DND-41 (cell line): ENCODE measurements around the gene MEGF6.

Experiments used
- ATAC-seq: fragments of 200-7000 bp; cut with Tn5 transposase; 3 replicates; pipeline ENCODE4 v1.9.1; 2021; ENCODE audit warnings: low read depth; ENCODE audit not compliant: insufficient read depth
- DNase-seq: peaks from one replicate; pipeline ENCODE4 v3.0.0-alpha.2; 2020
- H2AFZ ChIP-seq: 2 replicates; pipeline ENCODE4 v1.6.0; 2012; ENCODE audit warnings: low read depth, low read length
- H3K27ac ChIP-seq: 2 replicates; pipeline ENCODE4 v1.5.1; 2012; ENCODE audit warnings: low read length, inconsistent platforms
- H3K27me3 ChIP-seq: fragments of 200-600 bp; sonication (generic); 2 replicates; pipeline ENCODE4 v1.6.0; 2012; ENCODE audit warnings: low read length, mild to moderate bottlenecking, inconsistent platforms; ENCODE audit not compliant: insufficient read depth, poor library complexity
- H3K36me3 ChIP-seq: 2 replicates; pipeline ENCODE4 v1.5.1; 2012; ENCODE audit warnings: low read length, inconsistent platforms; ENCODE audit not compliant: insufficient read depth
- H3K4me1 ChIP-seq: 2 replicates; pipeline ENCODE4 v1.5.1; 2012; ENCODE audit warnings: mild to moderate bottlenecking, low read length; ENCODE audit not compliant: insufficient read depth
- H3K4me2 ChIP-seq: 2 replicates; pipeline ENCODE4 v1.6.0; 2012; ENCODE audit warnings: mild to moderate bottlenecking, moderate library complexity, low read length, inconsistent platforms; ENCODE audit not compliant: insufficient read depth
- H3K4me3 ChIP-seq, 2 experiments: fragments of 200-600 bp in 1 of 2; shearing (Covaris generic) in 1 of 2; 2 replicates each; pipeline ENCODE4 v1.5.1; 2012 to 2016; ENCODE audit warnings: inconsistent platforms in 2 of 2, low read length in 2 of 2, mild to moderate bottlenecking in 2 of 2, low read depth in 1 of 2, moderate library complexity in 1 of 2
- H3K79me2 ChIP-seq: 2 replicates; pipeline ENCODE4 v1.6.0; 2012; ENCODE audit warnings: low read length, inconsistent platforms; ENCODE audit not compliant: insufficient read depth
- H3K9ac ChIP-seq: 2 replicates; pipeline ENCODE4 v1.6.0; 2012; ENCODE audit warnings: low read depth, mild to moderate bottlenecking, inconsistent platforms, low read length, moderate library complexity
- H3K9me3 ChIP-seq: 2 replicates; pipeline ENCODE4 v1.5.1; 2012; ENCODE audit warnings: low read length, moderate library complexity, mild to moderate bottlenecking, inconsistent platforms; ENCODE audit not compliant: insufficient read depth, severe bottlenecking
- H4K20me1 ChIP-seq: 2 replicates; pipeline ENCODE4 v1.6.0; 2012; ENCODE audit warnings: low read length; ENCODE audit not compliant: insufficient read depth
- EZH2 ChIP-seq: IDR thresholded peaks from 3 replicates; pipeline ENCODE4 v1.6.1; 2012; ENCODE audit warnings: borderline replicate concordance, low read depth, mild to moderate bottlenecking, moderate library complexity, low read length, inconsistent platforms; ENCODE audit not compliant: severe bottlenecking
- TF ChIP-seq, protein P1 (sequence below): IDR thresholded peaks from 2 replicates; pipeline ENCODE4 v1.5.1; 2012; ENCODE audit warnings: borderline replicate concordance, low read length, moderate library complexity, mild to moderate bottlenecking; ENCODE audit not compliant: poor library complexity, severe bottlenecking; ENCODE audit errors: extremely low read depth

The MEGF6 gene

DNA sequence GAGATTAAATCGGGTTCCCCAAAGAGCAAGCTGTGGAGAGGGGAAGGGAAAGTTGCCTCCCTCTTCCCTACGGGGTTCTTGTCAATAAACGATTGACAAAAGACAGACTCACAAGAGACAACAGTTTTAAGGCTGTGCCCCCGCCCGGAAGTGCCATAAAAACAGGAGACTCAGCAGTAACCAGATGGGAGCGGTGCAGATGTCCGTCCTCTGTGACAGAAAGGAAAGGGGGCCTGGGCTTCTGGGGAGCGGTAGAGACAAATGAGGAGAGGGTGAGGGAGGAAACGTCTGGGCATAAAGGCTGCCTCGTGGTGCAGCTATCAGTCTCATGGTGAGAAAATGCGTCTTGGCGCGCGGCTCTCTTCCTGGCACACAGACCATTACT, 46.9 kb upstream of the MEGF6 start:
- H3K79me2 ChIP-seq, result peaks cover 90% of the 10 kb centered on the region
- no peak overlapping the region for H3K27ac ChIP-seq
- no peak overlapping the region for H3K9ac ChIP-seq
- ATAC-seq, result no peak
- peaks cover 10% of the 10 kb centered on the region for H3K4me1 ChIP-seq
- H4K20me1 ChIP-seq, result peaks cover 42% of the 10 kb centered on the region
- no peaks in the 10 kb centered on the region for H3K9me3 ChIP-seq
- H3K4me2 ChIP-seq, result no peak overlapping the region
- H3K27me3 ChIP-seq, result no peaks in the 10 kb centered on the region
- no peak for DNase-seq
- H2AFZ ChIP-seq, result no peak overlapping the region
- H3K36me3 ChIP-seq, result peaks cover 5% of the 10 kb centered on the region; the same call in 1 of the 2 replicates
- no peak overlapping the region for H3K4me3 ChIP-seq
- TF ChIP-seq EZH2, result no peak
- TF ChIP-seq, protein P1, sequence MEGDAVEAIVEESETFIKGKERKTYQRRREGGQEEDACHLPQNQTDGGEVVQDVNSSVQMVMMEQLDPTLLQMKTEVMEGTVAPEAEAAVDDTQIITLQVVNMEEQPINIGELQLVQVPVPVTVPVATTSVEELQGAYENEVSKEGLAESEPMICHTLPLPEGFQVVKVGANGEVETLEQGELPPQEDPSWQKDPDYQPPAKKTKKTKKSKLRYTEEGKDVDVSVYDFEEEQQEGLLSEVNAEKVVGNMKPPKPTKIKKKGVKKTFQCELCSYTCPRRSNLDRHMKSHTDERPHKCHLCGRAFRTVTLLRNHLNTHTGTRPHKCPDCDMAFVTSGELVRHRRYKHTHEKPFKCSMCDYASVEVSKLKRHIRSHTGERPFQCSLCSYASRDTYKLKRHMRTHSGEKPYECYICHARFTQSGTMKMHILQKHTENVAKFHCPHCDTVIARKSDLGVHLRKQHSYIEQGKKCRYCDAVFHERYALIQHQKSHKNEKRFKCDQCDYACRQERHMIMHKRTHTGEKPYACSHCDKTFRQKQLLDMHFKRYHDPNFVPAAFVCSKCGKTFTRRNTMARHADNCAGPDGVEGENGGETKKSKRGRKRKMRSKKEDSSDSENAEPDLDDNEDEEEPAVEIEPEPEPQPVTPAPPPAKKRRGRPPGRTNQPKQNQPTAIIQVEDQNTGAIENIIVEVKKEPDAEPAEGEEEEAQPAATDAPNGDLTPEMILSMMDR, result no peak

DNA sequence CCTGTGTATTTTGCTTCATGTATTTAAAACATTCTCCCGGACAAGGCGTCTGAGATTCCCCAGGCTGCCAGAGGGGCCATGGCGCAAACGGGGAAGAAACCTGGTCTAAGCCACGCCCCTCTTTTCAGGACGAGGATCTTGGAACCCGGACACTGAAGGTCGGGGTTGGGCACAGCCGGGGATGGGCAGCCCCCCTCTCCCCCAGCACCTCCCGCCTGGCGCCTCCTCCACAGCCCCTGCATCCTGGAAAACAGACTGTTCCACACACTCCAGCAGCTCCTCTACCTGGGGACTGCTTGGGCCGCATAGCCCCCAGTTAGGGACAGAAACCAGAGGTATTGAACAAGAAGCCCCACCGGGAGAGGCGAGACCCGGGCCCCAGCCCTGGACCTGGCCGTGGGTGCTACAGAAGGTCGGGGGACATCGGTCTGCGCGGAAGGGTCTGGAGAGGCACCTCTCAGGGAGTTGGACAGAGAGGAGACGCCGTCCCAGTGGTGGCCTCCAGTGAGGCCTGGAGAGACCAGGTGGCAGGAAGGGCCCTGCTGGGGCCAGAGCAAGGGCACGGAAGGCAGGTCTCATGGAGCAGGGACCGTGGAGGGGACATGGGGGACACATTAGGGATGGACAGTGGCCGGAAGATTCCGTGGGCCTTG, 46.4 kb upstream of the MEGF6 start:
- H4K20me1 ChIP-seq, result peaks cover 38% of the 10 kb centered on the region
- H2AFZ ChIP-seq, result no peak overlapping the region
- no peak overlapping the region for H3K4me3 ChIP-seq
- no peak for ATAC-seq
- H3K27me3 ChIP-seq, result no peaks in the 10 kb centered on the region
- TF ChIP-seq, protein P1, result no peak
- H3K27ac ChIP-seq, result no peak overlapping the region
- no peak for DNase-seq
- H3K79me2 ChIP-seq, result peaks cover 90% of the 10 kb centered on the region
- peaks cover 15% of the 10 kb centered on the region for H3K4me1 ChIP-seq
- H3K36me3 ChIP-seq, result peaks cover 5% of the 10 kb centered on the region; the same call in 1 of the 2 replicates
- no peak overlapping the region for H3K4me2 ChIP-seq
- H3K9ac ChIP-seq, result no peak overlapping the region
- no peaks in the 10 kb centered on the region for H3K9me3 ChIP-seq

DNA sequence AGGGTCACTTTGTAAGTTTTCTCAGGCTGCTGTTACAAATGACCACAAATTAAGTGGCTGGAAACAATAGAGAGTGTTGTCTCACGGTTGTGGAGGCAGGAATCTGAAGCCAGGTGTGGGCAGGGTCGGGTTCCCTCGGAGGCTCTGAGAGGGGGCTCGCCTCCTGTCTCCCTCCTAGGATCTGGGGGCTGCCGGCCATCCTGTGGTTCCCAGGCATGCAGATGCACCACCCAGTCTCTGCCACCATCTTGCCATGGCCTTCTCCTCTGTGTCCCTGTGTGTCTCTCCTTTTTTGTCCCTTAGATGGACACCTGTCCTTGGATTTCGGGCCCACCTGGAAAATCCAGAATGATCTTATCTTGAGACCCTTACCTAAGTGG, 45.8 kb upstream of the MEGF6 start:
- Histone ChIP-seq H3K79me2 (peaks cover 90% of the 10 kb centered on the region), H3K27me3 (no peaks in the 10 kb centered on the region), H3K4me2 (no peak overlapping the region), H3K4me1 (peaks cover 15% of the 10 kb centered on the region), H3K9me3 (no peaks in the 10 kb centered on the region), H4K20me1 (peaks cover 31% of the 10 kb centered on the region), H3K36me3 (peaks cover 5% of the 10 kb centered on the region; the same call in 1 of the 2 replicates), H2AFZ (no peak overlapping the region), H3K4me3 (no peak overlapping the region), H3K9ac (no peak overlapping the region), H3K27ac (no peak overlapping the region)
- ATAC-seq (no peak), DNase-seq (no peak)
- TF ChIP-seq, protein P1, result no peak
- no peak for TF ChIP-seq EZH2

DNA sequence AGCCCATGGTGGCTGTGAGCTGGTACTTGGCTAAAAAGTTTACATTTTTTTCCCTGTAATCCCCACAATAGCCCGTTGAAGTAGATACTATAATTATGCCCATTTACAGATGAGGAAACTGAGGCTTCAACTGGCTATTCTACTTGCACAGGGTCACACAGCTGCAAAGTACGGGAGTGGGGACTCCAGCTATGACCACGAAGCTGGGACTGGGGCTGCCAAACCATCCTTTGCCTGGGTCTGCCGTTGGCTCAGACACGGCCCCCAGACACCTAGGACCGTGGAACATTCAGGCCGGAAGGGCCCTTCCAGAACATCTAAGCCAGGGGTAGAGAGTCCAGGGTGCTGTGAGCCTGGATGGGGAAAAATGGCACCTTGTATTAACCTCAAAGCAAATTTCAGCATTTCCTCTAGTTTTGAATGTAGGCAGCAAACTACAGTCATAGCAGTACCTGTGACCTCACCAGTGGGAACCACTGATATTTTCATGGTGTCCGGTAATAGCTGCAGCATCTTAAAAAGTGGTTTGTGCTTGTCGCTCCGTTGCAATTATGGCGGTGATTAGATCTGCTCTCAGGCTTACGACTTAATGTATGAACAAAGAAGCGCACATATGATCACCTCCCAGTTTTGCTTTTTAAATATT, 45.3 kb upstream of the MEGF6 start:
- peaks cover 28% of the 10 kb centered on the region; the same call in 1 of the 2 replicates for H4K20me1 ChIP-seq
- TF ChIP-seq EZH2, result no peak
- TF ChIP-seq, protein P1, result no peak
- no peaks in the 10 kb centered on the region for H3K9me3 ChIP-seq
- no peak overlapping the region for H3K4me3 ChIP-seq
- peaks cover 91% of the 10 kb centered on the region for H3K79me2 ChIP-seq
- H3K27me3 ChIP-seq, result no peaks in the 10 kb centered on the region
- H3K9ac ChIP-seq, result no peak overlapping the region
- H3K4me2 ChIP-seq, result no peak overlapping the region
- DNase-seq (no peak), ATAC-seq (no peak)
- H3K36me3 ChIP-seq, result peaks cover 5% of the 10 kb centered on the region; the same call in 1 of the 2 replicates
- H3K4me1 ChIP-seq, result peaks cover 20% of the 10 kb centered on the region
- H3K27ac ChIP-seq, result no peak overlapping the region
- no peak overlapping the region for H2AFZ ChIP-seq
